ENCODE results near the gene MCUB. TPM values are rescaled to one million over a fixed set of nuclear protein-coding genes. Genes with fewer than 3 reads are reported as not detected.
A peak's percentile ranks its signal among the peaks of the same experiment; 100 is the strongest.

Gene MCUB
- total RNA-seq, 1 experiment from 2014 or later, result 18.6 TPM

DNA sequence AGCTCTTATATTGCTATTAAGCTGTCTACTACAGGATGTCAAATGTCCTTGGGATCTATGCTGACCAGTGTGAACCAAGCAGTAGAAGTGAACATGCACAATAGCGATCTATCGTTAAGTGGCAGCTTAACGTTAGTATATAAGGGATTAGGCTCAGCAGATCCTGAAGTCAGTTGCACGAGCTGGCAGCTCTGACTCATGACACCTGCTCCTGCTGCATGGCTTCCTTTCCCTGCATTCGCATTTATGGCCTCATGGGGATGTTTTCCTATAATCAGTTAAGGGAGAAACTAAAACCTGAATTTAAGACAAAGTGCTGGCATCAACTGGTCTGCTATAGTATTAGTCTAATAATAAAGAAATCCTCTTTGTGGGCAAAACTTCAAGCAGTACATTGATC, 12.7 kb upstream of the MCUB start:
- ChIA-PET POLR2A (no interaction called here), CTCF (no interaction called here), RAD21 (ENCODE audit: low non-redundant PET in 1 of 2, low total read pairs in 2 of 2, uncharacterized antibody in 2 of 2, unreplicated experiment in 2 of 2) (no interaction called here)
- H3K9me3 ChIP-seq (ENCODE audit: control insufficient read depth in 1 of 2, insufficient read depth in 1 of 2, low read depth in 1 of 2, low read length in 2 of 2), result no peaks in the 10 kb centered on the region
- DNase-seq (ENCODE audit: low read depth, low spot score), result no peak
- no peak for ATAC-seq
- H3K4me1 ChIP-seq (ENCODE audit: control insufficient read depth in 1 of 2, insufficient read depth in 2 of 2, low read length in 2 of 2), result peaks cover 0 to 5% of the 10 kb centered on the region in 2 experiments; a peak in 1 of 4 replicates
- H3K9me2 ChIP-seq (ENCODE audit: insufficient read depth), result no peaks in the 10 kb centered on the region
- no peak overlapping the region for H3K27ac ChIP-seq (ENCODE audit: low read depth, low read length)
- no peaks in the 10 kb centered on the region; a peak in 1 of 4 replicates for H3K36me3 ChIP-seq (ENCODE audit: control insufficient read depth in 1 of 2, insufficient read depth in 2 of 2, low read length in 2 of 2)
- intact Hi-C loops (cut with micrococcal nuclease), result no loop called here
- no peaks in the 10 kb centered on the region for H3K27me3 ChIP-seq (ENCODE audit: insufficient read depth, low read length)
- no TSS peak for BruUV-seq (replicated peaks)
- H4K20me1 ChIP-seq (ENCODE audit: insufficient read depth), result no peaks in the 10 kb centered on the region
- no peak overlapping the region for H3K4me2 ChIP-seq (ENCODE audit: low read length)
- H3K79me2 ChIP-seq (ENCODE audit: insufficient read depth, low read length), result no peaks in the 10 kb centered on the region
- no peak overlapping the region for H3K9ac ChIP-seq (ENCODE audit: low read length)
- no peak overlapping the region for H3K4me3 ChIP-seq (replicated peaks in 1 of 2; ENCODE audit: low read depth in 1 of 2, low read length in 2 of 2)
- no peak overlapping the region for H2AFZ ChIP-seq (ENCODE audit: low read depth, low read length, poor library complexity, severe bottlenecking)
- TF ChIP-seq SIN3A (IDR thresholded peaks at IDR 0.05; ENCODE audit: low read depth), result no peak
- TF ChIP-seq, protein P1, sequence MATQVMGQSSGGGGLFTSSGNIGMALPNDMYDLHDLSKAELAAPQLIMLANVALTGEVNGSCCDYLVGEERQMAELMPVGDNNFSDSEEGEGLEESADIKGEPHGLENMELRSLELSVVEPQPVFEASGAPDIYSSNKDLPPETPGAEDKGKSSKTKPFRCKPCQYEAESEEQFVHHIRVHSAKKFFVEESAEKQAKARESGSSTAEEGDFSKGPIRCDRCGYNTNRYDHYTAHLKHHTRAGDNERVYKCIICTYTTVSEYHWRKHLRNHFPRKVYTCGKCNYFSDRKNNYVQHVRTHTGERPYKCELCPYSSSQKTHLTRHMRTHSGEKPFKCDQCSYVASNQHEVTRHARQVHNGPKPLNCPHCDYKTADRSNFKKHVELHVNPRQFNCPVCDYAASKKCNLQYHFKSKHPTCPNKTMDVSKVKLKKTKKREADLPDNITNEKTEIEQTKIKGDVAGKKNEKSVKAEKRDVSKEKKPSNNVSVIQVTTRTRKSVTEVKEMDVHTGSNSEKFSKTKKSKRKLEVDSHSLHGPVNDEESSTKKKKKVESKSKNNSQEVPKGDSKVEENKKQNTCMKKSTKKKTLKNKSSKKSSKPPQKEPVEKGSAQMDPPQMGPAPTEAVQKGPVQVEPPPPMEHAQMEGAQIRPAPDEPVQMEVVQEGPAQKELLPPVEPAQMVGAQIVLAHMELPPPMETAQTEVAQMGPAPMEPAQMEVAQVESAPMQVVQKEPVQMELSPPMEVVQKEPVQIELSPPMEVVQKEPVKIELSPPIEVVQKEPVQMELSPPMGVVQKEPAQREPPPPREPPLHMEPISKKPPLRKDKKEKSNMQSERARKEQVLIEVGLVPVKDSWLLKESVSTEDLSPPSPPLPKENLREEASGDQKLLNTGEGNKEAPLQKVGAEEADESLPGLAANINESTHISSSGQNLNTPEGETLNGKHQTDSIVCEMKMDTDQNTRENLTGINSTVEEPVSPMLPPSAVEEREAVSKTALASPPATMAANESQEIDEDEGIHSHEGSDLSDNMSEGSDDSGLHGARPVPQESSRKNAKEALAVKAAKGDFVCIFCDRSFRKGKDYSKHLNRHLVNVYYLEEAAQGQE (IDR thresholded peaks at IDR 0.05; ENCODE audit: low read depth), result no peak

DNA sequence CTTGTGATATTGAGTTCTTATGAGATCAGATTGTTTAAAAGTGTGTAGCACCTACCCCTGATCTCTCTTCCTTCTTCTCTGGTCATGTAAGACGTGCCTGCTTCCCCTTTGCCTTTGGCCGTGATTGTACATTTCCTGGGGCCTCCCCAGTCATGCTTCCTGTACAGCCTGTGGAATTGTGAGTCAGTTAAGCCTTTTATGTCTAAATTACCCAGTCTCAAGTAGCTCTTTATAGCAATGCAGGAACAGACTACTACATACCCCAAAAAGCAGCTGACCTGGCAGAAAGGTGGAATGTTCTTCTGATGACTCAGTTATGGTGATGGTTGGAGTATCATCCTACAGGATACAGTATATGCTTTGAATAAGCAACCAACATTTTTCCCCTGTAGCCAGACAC, 11.4 kb upstream of the MCUB start:
- no peak overlapping the region for H3K4me3 ChIP-seq (replicated peaks in 1 of 2; ENCODE audit: low read depth in 1 of 2, low read length in 2 of 2)
- no peaks in the 10 kb centered on the region for H3K27me3 ChIP-seq (ENCODE audit: insufficient read depth, low read length)
- no peaks in the 10 kb centered on the region for H4K20me1 ChIP-seq (ENCODE audit: insufficient read depth)
- H3K36me3 ChIP-seq (ENCODE audit: control insufficient read depth in 1 of 2, insufficient read depth in 2 of 2, low read length in 2 of 2), result no peaks in the 10 kb centered on the region; a peak in 1 of 4 replicates
- ChIA-PET RAD21 (ENCODE audit: low non-redundant PET in 1 of 2, low total read pairs in 2 of 2, uncharacterized antibody in 2 of 2, unreplicated experiment in 2 of 2) (no interaction called here), CTCF (no interaction called here), POLR2A (no interaction called here)
- no peaks in the 10 kb centered on the region for H3K9me2 ChIP-seq (ENCODE audit: insufficient read depth)
- intact Hi-C loops (cut with micrococcal nuclease), result no loop called here
- no TSS peak for BruUV-seq (replicated peaks)
- peak; percentile 36; the same call in 1 of the 2 replicates for ATAC-seq
- no peaks in the 10 kb centered on the region for H3K79me2 ChIP-seq (ENCODE audit: insufficient read depth, low read length)
- no peak overlapping the region for H3K27ac ChIP-seq (ENCODE audit: low read depth, low read length)
- H3K9ac ChIP-seq (ENCODE audit: low read length), result no peak overlapping the region
- peak overlapping the region; percentile 29; the same call in 1 of the 2 replicates for H3K4me2 ChIP-seq (ENCODE audit: low read length)
- H3K4me1 ChIP-seq (ENCODE audit: control insufficient read depth in 1 of 2, insufficient read depth in 2 of 2, low read length in 2 of 2), result peaks cover 0 to 5% of the 10 kb centered on the region in 2 experiments; a peak in 1 of 4 replicates
- H2AFZ ChIP-seq (ENCODE audit: low read depth, low read length, poor library complexity, severe bottlenecking), result no peak overlapping the region
- no peaks in the 10 kb centered on the region for H3K9me3 ChIP-seq (ENCODE audit: control insufficient read depth in 1 of 2, insufficient read depth in 1 of 2, low read depth in 1 of 2, low read length in 2 of 2)
- no peak for DNase-seq (ENCODE audit: low read depth, low spot score)
- TF ChIP-seq TCF7L2 (IDR thresholded peaks at IDR 0.05; ENCODE audit: borderline replicate concordance, extremely low read depth, insufficient read depth, insufficient read length) (no peak), EGR1 (IDR thresholded peaks at IDR 0.05; ENCODE audit: low read depth) (no peak), SIN3A (IDR thresholded peaks at IDR 0.05; ENCODE audit: low read depth) (no peak), SP1 (IDR thresholded peaks at IDR 0.05; ENCODE audit: low read depth) (no peak), CBX3 (IDR thresholded peaks at IDR 0.05; ENCODE audit: low read depth) (no peak), CEBPB (IDR thresholded peaks at IDR 0.05; ENCODE audit: low read depth) (no peak), EZH2 (IDR thresholded peaks at IDR 0.05) (no peak)
- TF ChIP-seq, protein P2, sequence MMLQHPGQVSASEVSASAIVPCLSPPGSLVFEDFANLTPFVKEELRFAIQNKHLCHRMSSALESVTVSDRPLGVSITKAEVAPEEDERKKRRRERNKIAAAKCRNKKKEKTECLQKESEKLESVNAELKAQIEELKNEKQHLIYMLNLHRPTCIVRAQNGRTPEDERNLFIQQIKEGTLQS (IDR thresholded peaks at IDR 0.05), result no peak
- TF ChIP-seq, protein P3, sequence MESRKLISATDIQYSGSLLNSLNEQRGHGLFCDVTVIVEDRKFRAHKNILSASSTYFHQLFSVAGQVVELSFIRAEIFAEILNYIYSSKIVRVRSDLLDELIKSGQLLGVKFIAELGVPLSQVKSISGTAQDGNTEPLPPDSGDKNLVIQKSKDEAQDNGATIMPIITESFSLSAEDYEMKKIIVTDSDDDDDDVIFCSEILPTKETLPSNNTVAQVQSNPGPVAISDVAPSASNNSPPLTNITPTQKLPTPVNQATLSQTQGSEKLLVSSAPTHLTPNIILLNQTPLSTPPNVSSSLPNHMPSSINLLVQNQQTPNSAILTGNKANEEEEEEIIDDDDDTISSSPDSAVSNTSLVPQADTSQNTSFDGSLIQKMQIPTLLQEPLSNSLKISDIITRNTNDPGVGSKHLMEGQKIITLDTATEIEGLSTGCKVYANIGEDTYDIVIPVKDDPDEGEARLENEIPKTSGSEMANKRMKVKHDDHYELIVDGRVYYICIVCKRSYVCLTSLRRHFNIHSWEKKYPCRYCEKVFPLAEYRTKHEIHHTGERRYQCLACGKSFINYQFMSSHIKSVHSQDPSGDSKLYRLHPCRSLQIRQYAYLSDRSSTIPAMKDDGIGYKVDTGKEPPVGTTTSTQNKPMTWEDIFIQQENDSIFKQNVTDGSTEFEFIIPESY (IDR thresholded peaks at IDR 0.05; ENCODE audit: extremely low read depth, insufficient replicate concordance, low read length), result no peak
- TF ChIP-seq, protein P1 (IDR thresholded peaks at IDR 0.05; ENCODE audit: low read depth), result no peak
